Choroid plexus epithelial cell (primary cell): ENCODE results near the gene FBXO30.

ENCODE experiments used
- DNase-seq: peaks from one replicate; pipeline ENCODE4 v3.0.0-alpha.2; 2010; ENCODE audit warnings: low read depth
- H3K4me3 ChIP-seq: 2 replicates; pipeline ENCODE4 v1.5.1; 2011; ENCODE audit warnings: low read depth, mild to moderate bottlenecking, control low read depth, low read length, moderate library complexity
- CTCF ChIP-seq: conservative IDR thresholded peaks from 2 replicates; pipeline ENCODE4 v1.5.1; 2011; ENCODE audit warnings: low read depth, mild to moderate bottlenecking, control low read depth, inconsistent platforms, low read length, moderate library complexity

FBXO30 gene

GRCh38 chr6:145763742-145764141 is 50.9 kb downstream of the FBXO30 start:
- TF ChIP-seq CTCF: no peak
- H3K4me3 ChIP-seq: no peak overlapping the region
- no peak for DNase-seq

- H3K4me3 ChIP-seq: no peak overlapping the region
- no peak for TF ChIP-seq CTCF
- no peak for DNase-seq
Observed at GRCh38 chr6:145761584-145761983, 53.0 kb downstream of the FBXO30 start.

GRCh38 chr6:145758113-145758512 is 56.5 kb downstream of the FBXO30 start:
- no peak for TF ChIP-seq CTCF
- DNase-seq: no peak

GRCh38 chr6:145756170-145756662 is 58.4 kb downstream of the FBXO30 start:
- no peak for TF ChIP-seq CTCF
- no peak overlapping the region for H3K4me3 ChIP-seq
- peak; percentile 98 for DNase-seq

More at GRCh38 chr6:145758113-145758512, 56.5 kb downstream of the FBXO30 start:
- H3K4me3 ChIP-seq: no peak overlapping the region

GRCh38 chr6:145755682-145756081 is 58.9 kb downstream of the FBXO30 start:
- H3K4me3 ChIP-seq: no peak overlapping the region
- TF ChIP-seq CTCF: no peak
- DNase-seq: no peak

GRCh38 chr6:145752638-145753037 is 62.0 kb downstream of the FBXO30 start:
- no peak for DNase-seq
- no peak for TF ChIP-seq CTCF
- H3K4me3 ChIP-seq: no peak overlapping the region

- TF ChIP-seq CTCF: no peak
- no peak overlapping the region for H3K4me3 ChIP-seq
- peak; percentile 94 for DNase-seq
Observed at GRCh38 chr6:145749632-145750031, 65.0 kb downstream of the FBXO30 start.
